Activated CD4-positive, alpha-beta memory T cell treated with anti-CD3 and anti-CD28 coated beads, Interleukin-2, amount 10 ng/mL, durations not matched to agents 7 days and 5 days (primary cell): ENCODE data around the gene CNTN4. TPM values are rescaled to one million over a fixed set of nuclear protein-coding genes. Genes with fewer than 3 reads are reported as not detected.
"Not testable (repeated sequence)": the region's sequence is repeated elsewhere in the genome, so short reads cannot be mapped to it uniquely, and the experiment has no call there.

ENCODE experiments used
- CTCF ChIA-PET: fragments of 350-600 bp; sonication (Branson Sonifier 250); formaldehyde crosslinking; loops from one replicate; lab custom pipeline; 2021; ENCODE audit warnings: antibody characterized with exemption, inconsistent platforms; lab: Charles Lee
- POLR2A ChIA-PET: fragments of 350-600 bp; sonication (Branson Sonifier 250); formaldehyde crosslinking; loops from one replicate; lab custom pipeline; 2021; ENCODE audit warnings: antibody characterized with exemption; lab: Charles Lee
- DNase-seq: peaks from one replicate; pipeline ENCODE4 v3.0.0-alpha.2; 2020
- H3K27ac Mint-ChIP-seq: one replicate; pipeline ENCODE4 v1.8.0; 2021; ENCODE audit warnings: mild to moderate bottlenecking, mixed read lengths
- H3K27me3 Mint-ChIP-seq: one replicate; pipeline ENCODE4 v1.8.0; 2021; ENCODE audit warnings: mixed read lengths
- H3K36me3 Mint-ChIP-seq: one replicate; pipeline ENCODE4 v1.8.0; 2021; ENCODE audit warnings: low read depth, mixed read lengths
- H3K4me1 Mint-ChIP-seq: one replicate; pipeline ENCODE4 v1.8.0; 2021; ENCODE audit warnings: mixed read lengths
- H3K4me3 Mint-ChIP-seq: one replicate; pipeline ENCODE4 v1.8.0; 2021; ENCODE audit warnings: mild to moderate bottlenecking, mixed read lengths
- H3K9me3 Mint-ChIP-seq: one replicate; pipeline ENCODE4 v1.8.0; 2021; ENCODE audit warnings: mixed read lengths
- total RNA-seq, 2 experiments: library from RNA; stranded (reverse); gene quantifications; one replicate each; pipeline ENCODE4 v1.2.3, GENCODE V29; 2021

Gene CNTN4
- total RNA-seq, 2 experiments from 2014 or later: not detected

DNA sequence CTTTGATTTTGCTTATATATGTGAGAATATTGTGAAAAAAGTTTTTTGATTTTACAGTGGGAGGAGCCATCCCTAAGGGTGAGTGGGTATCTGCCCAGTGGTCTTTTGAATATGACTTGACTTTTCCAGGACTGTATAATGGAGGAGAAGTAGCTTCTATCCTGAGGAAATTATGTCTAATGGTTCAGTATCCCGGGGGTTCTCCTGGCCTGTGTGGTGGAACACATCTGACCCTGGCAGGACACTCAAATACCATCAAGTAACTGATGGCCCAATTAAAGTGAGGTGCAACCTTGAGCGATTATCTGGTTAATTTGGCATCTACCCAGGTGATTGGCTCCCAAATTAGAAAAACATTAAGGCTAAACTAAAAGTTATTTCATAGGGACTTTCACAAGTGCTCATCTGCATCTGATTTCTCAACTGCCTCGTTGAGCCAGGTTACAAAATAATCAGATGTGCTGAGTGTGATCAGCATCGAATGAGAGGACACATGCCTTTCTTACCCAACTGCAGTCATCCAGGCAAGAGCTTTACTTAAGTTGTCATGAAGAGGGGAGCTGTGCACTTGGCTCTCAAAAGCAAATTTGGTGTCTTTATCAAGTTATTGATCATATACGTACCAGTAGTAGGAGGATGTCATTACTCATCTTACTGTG lies 810.2 kb downstream of the CNTN4 start:
- H3K4me1 Mint-ChIP-seq: no peaks in the 10 kb centered on the region
- H3K27ac Mint-ChIP-seq: no peak overlapping the region
- no peak overlapping the region for H3K4me3 Mint-ChIP-seq
- peaks cover 1% of the 10 kb centered on the region for H3K27me3 Mint-ChIP-seq
- no peaks in the 10 kb centered on the region for H3K9me3 Mint-ChIP-seq
- no peaks in the 10 kb centered on the region for H3K36me3 Mint-ChIP-seq
- POLR2A ChIA-PET: no interaction called here
- no peak for DNase-seq
- CTCF ChIA-PET: no interaction called here

DNA sequence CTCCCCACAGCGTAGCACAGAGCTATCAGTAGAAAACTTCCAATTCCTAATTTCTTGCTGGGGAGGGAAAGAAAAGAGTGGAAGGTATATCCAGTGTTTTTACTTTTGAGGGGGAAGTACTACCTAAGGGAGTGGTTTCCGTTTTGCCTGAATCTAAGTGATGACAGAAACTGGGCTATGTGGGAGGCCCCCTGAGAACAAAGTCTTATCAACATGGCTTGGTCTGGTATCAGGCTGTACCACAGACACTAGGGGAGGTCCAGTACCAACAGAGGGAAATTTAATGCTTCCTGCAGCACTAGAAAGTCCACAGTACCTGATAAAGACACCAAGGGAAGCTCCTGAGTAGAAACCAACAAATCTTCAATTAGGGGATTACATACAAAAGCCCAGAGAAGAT lies 812.3 kb downstream of the CNTN4 start:
- CTCF ChIA-PET: no interaction called here
- no peak overlapping the region for H3K27ac Mint-ChIP-seq
- no peaks in the 10 kb centered on the region for H3K36me3 Mint-ChIP-seq
- H3K9me3 Mint-ChIP-seq: no peaks in the 10 kb centered on the region
- no peak for DNase-seq
- H3K4me1 Mint-ChIP-seq: no peaks in the 10 kb centered on the region
- peaks cover 1% of the 10 kb centered on the region for H3K27me3 Mint-ChIP-seq
- H3K4me3 Mint-ChIP-seq: no peak overlapping the region
- POLR2A ChIA-PET: no interaction called here

DNA sequence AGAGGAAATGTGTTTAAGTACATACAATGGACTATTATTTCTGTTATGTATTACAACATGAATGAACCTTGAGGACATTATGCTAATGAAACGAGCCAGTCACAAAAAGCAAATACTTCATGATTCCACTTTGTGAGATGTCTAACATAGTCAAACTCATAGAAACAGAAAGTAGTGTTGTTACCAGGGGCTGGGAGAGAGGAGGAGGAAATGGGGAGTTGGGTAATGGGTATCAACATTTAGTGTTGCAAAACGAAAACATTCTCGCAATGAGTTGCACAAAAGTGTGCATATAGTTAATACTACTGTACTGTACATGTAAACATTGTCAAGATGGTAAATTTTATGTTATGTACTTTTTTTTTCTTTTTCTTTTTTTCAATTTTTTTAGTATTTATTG lies 817.2 kb downstream of the CNTN4 start:
- CTCF ChIA-PET: no interaction called here
- Mint-ChIP-seq H3K4me1 (no peaks in the 10 kb centered on the region), H3K27me3 (peaks cover 1% of the 10 kb centered on the region), H3K36me3 (no peaks in the 10 kb centered on the region), H3K4me3 (no peak overlapping the region), H3K9me3 (no peaks in the 10 kb centered on the region), H3K27ac (no peak overlapping the region)
- POLR2A ChIA-PET: no interaction called here
- no peak for DNase-seq

DNA sequence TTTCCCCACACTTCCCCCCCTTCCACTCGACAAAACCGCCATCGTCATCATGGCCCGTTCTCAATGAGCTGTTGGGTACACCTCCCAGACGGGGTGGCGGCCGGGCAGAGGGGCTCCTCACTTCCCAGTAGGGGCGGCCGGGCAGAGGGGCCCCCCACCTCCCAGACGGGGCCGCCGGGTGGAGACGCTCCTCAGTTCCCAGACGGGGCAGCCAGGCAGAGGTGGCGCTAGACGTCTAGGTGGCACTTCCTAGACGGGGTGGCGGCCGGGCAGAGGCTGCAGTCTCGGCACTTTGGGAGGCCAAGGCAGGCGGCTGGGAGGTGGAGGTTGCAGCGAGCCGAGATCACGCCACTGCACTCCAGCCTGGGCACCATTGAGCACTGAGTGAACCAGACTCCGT lies 818.0 kb downstream of the CNTN4 start:
- DNase-seq, H3K27me3 Mint-ChIP-seq, H3K9me3 Mint-ChIP-seq, CTCF ChIA-PET, H3K36me3 Mint-ChIP-seq, H3K27ac Mint-ChIP-seq, POLR2A ChIA-PET, H3K4me1 Mint-ChIP-seq, H3K4me3 Mint-ChIP-seq: not testable (repeated sequence)

DNA sequence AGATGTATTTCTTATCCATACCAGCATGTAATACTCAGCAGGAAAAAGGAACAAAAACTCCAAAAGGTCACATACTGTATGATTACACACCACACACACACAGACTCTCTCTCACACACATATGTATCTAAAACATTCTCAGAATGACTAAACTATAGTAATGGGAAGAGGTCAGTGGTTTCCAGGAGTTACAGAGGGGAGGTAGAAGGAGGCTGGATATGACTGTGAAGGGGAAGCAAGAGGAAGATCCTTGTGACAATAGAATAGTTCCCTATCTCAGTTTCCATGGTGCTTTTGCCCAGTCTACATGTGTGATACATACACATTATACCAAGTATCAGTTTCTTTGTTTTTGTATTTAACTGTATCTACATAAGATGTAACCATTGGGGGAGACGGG lies 821.4 kb downstream of the CNTN4 start:
- no peak overlapping the region for H3K4me3 Mint-ChIP-seq
- no peak overlapping the region for H3K27ac Mint-ChIP-seq
- no peaks in the 10 kb centered on the region for H3K4me1 Mint-ChIP-seq
- POLR2A ChIA-PET: no interaction called here
- no peak for DNase-seq
- H3K9me3 Mint-ChIP-seq: no peaks in the 10 kb centered on the region
- H3K27me3 Mint-ChIP-seq: no peaks in the 10 kb centered on the region
- CTCF ChIA-PET: no interaction called here
- H3K36me3 Mint-ChIP-seq: no peaks in the 10 kb centered on the region

DNA sequence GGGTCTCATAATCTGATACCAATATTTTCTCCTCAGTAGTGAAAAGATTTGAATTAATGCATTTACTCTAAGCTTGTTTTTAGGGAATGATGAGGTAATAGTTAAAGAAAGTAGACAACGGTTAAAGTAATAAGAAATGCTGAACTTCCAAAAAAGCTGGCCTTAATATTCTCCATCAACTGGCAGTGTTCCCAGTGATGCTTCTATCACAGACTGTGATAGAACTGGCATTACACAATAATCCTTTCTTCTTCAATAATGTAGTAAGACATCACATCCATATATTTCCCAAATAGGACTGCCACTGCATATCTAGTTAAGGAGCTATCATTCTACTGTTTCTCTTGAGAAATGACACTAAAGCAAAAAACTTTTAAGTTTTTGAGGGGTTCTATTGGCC lies 822.8 kb downstream of the CNTN4 start:
- H3K27ac Mint-ChIP-seq: no peak overlapping the region
- no peaks in the 10 kb centered on the region for H3K4me1 Mint-ChIP-seq
- CTCF ChIA-PET: no interaction called here
- no peaks in the 10 kb centered on the region for H3K27me3 Mint-ChIP-seq
- POLR2A ChIA-PET: no interaction called here
- H3K9me3 Mint-ChIP-seq: no peaks in the 10 kb centered on the region
- H3K4me3 Mint-ChIP-seq: no peak overlapping the region
- no peak for DNase-seq
- H3K36me3 Mint-ChIP-seq: no peaks in the 10 kb centered on the region

DNA sequence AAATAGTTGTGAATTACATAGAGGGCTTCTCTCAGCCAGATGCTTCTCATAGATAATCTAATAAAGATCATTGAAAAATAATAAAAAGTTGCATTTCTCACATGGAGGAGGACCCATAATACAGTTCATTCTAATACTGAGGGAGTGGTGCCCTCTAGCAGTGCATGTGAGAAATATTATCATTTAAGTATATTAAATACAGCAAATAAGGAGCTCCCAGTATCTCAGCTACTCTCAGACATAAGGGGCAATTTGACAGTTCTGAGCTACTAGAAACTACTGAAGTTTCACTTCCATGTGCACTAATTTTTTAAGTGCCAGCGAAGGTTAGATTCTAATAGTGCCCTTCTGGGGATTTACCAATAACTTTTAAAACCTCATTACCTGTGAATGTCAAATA lies 823.2 kb downstream of the CNTN4 start:
- Mint-ChIP-seq H3K27me3 (no peaks in the 10 kb centered on the region), H3K4me3 (no peak overlapping the region), H3K27ac (no peak overlapping the region), H3K4me1 (no peaks in the 10 kb centered on the region), H3K9me3 (no peaks in the 10 kb centered on the region), H3K36me3 (no peaks in the 10 kb centered on the region)
- DNase-seq: no peak
- ChIA-PET CTCF (interaction anchor here (0.6 to 0.7 kb wide), 2 partner anchors 231 to 355 kb away, joined by 3 to 5 read pairs; no protein-coding TSS in a partner anchor), POLR2A (no interaction called here)

DNA sequence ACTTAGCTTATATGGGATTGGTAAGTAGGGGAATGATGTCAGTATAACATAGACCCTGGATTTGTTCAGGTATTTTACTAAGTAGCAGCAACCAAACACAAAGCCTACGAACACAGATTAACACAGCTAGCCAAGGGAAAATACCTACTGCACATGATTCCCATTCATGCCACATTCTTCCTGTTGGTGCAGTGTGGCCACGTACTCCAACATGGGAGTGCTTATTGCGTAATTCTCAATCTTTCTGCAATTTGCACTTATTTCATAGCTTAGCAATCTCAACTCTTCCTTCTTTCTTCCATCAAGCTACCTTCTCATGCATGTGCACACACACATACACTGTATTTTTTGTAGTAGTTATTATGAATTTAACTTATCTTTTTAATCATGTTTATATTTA lies 824.7 kb downstream of the CNTN4 start:
- CTCF ChIA-PET: no interaction called here
- POLR2A ChIA-PET: no interaction called here
- H3K9me3 Mint-ChIP-seq: no peaks in the 10 kb centered on the region
- H3K4me3 Mint-ChIP-seq: no peak overlapping the region
- H3K4me1 Mint-ChIP-seq: no peaks in the 10 kb centered on the region
- DNase-seq: no peak
- H3K27me3 Mint-ChIP-seq: peaks cover 1% of the 10 kb centered on the region
- H3K36me3 Mint-ChIP-seq: no peaks in the 10 kb centered on the region
- no peak overlapping the region for H3K27ac Mint-ChIP-seq

DNA sequence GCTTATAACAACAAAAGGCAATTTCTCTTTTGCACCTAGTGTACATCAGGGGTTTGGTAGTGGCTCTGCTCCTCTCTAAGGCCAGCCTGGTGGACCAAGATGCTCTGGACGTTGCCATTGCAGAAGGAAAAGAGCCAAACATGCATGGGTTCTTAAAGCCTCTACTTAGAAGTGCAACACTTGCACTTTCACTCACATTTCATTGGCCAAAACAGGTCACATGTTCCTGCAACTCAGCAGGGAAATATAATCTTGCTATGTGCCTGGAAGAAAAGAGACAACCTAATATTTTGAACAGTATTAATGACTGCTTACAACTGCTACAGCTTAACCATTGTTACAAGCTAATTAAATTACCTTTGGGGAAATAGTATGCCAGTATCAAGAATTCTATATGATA lies 828.6 kb downstream of the CNTN4 start:
- no peaks in the 10 kb centered on the region for H3K9me3 Mint-ChIP-seq
- CTCF ChIA-PET: no interaction called here
- POLR2A ChIA-PET: no interaction called here

DNA sequence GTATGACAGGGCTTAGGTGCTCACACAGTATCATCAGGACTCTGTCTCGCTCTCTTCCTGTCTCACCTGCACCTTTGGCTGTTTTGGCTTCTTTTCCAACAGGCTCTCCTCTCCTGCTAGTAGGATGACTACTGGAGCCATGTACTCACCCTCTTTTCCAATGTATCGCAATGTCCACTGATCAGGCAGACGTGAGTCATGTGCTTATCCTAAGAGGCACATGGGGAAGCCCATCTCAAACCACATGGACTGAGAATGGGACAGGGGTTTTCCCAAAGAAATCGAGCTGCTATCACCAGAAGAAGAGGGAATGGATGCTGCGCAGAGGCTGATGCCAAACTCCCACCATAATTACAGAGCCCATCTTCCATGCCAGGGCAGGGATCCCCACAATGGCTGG lies 830.9 kb downstream of the CNTN4 start:
- Mint-ChIP-seq H3K36me3 (no peaks in the 10 kb centered on the region), H3K27me3 (peaks cover 1% of the 10 kb centered on the region), H3K27ac (no peak overlapping the region), H3K4me1 (no peaks in the 10 kb centered on the region), H3K9me3 (no peaks in the 10 kb centered on the region), H3K4me3 (no peak overlapping the region)
- CTCF ChIA-PET: no interaction called here
- POLR2A ChIA-PET: no interaction called here
- DNase-seq: no peak

More for the DNA sequence above, 828.6 kb downstream of the CNTN4 start:
- no peaks in the 10 kb centered on the region for H3K4me1 Mint-ChIP-seq
- H3K27me3 Mint-ChIP-seq: peaks cover 1% of the 10 kb centered on the region
- no peak for DNase-seq
- no peaks in the 10 kb centered on the region for H3K36me3 Mint-ChIP-seq
- H3K4me3 Mint-ChIP-seq: no peak overlapping the region
- no peak overlapping the region for H3K27ac Mint-ChIP-seq

DNA sequence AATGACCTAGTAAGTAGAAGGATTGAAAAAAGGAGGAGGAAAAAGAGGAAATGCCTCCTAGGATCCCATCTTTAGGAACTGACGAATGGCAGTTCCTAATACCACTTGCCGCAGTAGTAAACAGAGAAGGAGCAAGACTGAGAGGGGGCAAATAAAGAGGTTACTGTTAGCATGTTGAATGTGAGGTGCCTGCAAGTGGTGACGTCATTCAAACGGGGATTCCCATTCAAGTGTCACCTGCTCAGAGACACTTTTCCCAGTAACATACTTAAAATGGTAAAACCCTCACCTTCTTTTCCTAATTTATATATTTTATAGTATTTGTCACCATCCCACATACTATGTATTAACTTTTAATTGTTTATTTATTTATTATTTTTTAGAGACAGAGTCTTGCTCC lies 832.6 kb downstream of the CNTN4 start:
- ChIA-PET POLR2A (no interaction called here), CTCF (no interaction called here)
- peaks cover 1% of the 10 kb centered on the region for H3K27me3 Mint-ChIP-seq
- DNase-seq: no peak
- no peak overlapping the region for H3K4me3 Mint-ChIP-seq
- H3K4me1 Mint-ChIP-seq: no peaks in the 10 kb centered on the region
- H3K36me3 Mint-ChIP-seq: no peaks in the 10 kb centered on the region
- H3K9me3 Mint-ChIP-seq: no peaks in the 10 kb centered on the region
- H3K27ac Mint-ChIP-seq: no peak overlapping the region

DNA sequence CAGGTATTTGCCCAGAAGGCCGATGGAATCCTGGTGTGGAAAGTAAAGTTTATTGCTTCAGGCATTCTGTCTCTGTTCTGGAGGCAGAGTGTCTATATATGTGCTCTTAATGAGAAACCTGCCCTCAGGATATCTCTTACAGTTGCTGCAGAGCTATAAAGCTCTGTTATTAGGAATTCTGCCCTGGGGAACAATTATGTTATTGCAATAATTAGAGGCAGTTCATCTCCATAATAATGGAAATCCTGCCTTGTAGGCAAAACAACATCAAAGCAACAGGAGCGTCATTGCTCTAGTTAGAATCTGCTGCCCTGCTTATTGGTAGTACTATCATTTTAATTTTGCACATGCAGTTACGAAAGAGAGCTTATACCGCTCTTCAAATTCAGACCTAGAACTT lies 835.9 kb downstream of the CNTN4 start:
- Mint-ChIP-seq H3K4me1 (no peaks in the 10 kb centered on the region), H3K27me3 (no peaks in the 10 kb centered on the region), H3K9me3 (no peaks in the 10 kb centered on the region), H3K4me3 (no peak overlapping the region), H3K27ac (no peak overlapping the region), H3K36me3 (no peaks in the 10 kb centered on the region)
- ChIA-PET POLR2A (no interaction called here), CTCF (no interaction called here)
- no peak for DNase-seq

DNA sequence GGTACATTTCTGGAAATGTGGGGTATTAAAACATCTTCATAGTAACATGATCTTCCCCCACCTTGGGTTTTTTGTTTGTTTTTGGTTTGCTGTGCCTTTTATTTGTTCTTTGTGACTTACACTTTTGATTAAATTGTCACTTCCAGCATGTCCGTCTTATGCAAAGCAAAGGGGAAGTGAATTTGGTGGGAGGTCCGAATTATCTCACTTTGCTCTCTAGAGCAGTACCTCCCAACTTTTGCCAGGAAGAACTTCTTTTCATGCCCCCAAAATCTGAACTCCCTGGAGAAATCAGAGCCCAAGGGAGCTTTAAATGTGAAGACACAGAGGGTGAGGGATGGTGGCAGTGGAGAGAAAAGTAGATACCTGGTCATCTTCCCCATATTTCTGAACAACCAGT lies 838.4 kb downstream of the CNTN4 start:
- CTCF ChIA-PET: no interaction called here
- Mint-ChIP-seq H3K36me3 (no peaks in the 10 kb centered on the region), H3K4me3 (no peak overlapping the region), H3K27me3 (peaks cover 10% of the 10 kb centered on the region), H3K9me3 (no peaks in the 10 kb centered on the region), H3K4me1 (no peaks in the 10 kb centered on the region), H3K27ac (no peak overlapping the region)
- DNase-seq: no peak
- POLR2A ChIA-PET: interaction anchor here (0.7 kb wide), 1 partner anchor 806 kb away, joined by 3 read pairs; no protein-coding TSS in a partner anchor

DNA sequence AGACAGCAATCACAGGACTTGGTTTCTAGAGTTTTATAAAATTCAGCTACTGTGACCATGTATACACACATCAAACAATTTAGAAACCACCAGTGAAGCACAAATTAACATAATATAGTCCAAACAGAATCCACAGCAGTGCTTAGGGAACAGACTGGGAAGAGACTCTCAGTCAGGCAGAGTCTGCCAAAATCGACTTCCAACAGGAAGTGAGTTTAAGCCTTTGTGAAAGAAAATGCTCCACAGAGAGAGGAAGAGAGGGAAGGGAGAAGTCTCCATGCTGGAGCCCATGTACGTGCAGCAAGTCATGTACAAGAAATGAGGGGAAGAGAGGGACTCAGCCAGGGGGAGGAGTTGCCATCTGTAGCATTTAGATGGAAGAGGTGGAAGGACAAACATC lies 838.9 kb downstream of the CNTN4 start:
- Mint-ChIP-seq H3K27me3 (peaks cover 10% of the 10 kb centered on the region), H3K4me1 (no peaks in the 10 kb centered on the region), H3K9me3 (no peaks in the 10 kb centered on the region), H3K36me3 (no peaks in the 10 kb centered on the region), H3K4me3 (no peak overlapping the region), H3K27ac (no peak overlapping the region)
- no peak for DNase-seq
- POLR2A ChIA-PET: interaction anchor here (0.7 kb wide), 1 partner anchor 806 kb away, joined by 3 read pairs; no protein-coding TSS in a partner anchor
- CTCF ChIA-PET: no interaction called here
